Mammary epithelial cell (primary cell): ENCODE data around the gene LTA4H.

Source experiments
- EZH2 ChIP-seq: IDR thresholded peaks from 2 replicates; pipeline ENCODE4 v1.6.1; 2012; ENCODE audit warnings: low read length, inconsistent platforms, borderline replicate concordance
- TF ChIP-seq, protein P1 (sequence below), 2 donors: IDR thresholded peaks in 1 of 2; conservative IDR thresholded peaks in 1 of 2; 2 replicates each; pipeline ENCODE4 v1.5.1; 2011 to 2012; ENCODE audit warnings: inconsistent platforms in 2 of 2, low read length in 2 of 2, mild to moderate bottlenecking in 2 of 2, control low read depth in 1 of 2, low read depth in 1 of 2; ENCODE audit not compliant: insufficient read depth in 1 of 2; ENCODE audit errors: extremely low read depth in 1 of 2

DNA sequence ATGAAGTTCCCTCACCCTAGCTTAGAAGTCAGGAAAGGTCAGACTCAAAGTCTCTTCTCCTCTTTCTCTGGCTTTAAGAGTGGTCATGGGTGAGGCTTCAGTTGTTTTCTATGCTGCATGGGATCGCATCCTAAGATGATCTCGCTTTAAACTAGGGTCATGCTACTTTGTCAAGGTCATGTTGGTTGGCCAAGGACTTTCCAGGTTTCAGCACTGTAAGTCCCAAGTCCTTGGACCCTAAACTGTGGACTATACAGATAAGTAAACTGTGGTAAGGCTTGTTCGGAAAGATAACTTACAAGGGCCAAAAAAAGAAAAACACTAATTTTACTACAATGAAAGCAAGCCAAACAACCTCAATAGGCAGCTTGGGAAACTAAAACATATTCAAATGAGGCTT, 56.6 kb downstream of the LTA4H start:
- TF ChIP-seq, protein P1, sequence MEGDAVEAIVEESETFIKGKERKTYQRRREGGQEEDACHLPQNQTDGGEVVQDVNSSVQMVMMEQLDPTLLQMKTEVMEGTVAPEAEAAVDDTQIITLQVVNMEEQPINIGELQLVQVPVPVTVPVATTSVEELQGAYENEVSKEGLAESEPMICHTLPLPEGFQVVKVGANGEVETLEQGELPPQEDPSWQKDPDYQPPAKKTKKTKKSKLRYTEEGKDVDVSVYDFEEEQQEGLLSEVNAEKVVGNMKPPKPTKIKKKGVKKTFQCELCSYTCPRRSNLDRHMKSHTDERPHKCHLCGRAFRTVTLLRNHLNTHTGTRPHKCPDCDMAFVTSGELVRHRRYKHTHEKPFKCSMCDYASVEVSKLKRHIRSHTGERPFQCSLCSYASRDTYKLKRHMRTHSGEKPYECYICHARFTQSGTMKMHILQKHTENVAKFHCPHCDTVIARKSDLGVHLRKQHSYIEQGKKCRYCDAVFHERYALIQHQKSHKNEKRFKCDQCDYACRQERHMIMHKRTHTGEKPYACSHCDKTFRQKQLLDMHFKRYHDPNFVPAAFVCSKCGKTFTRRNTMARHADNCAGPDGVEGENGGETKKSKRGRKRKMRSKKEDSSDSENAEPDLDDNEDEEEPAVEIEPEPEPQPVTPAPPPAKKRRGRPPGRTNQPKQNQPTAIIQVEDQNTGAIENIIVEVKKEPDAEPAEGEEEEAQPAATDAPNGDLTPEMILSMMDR (conservative IDR thresholded peaks at IDR 0.05 in 1 of 2, IDR thresholded peaks at IDR 0.05 in 1 of 2; ENCODE audit: extremely low read depth in 1 of 2, insufficient read depth in 1 of 2, low read depth in 1 of 2, low read length in 2 of 2), result no peak
- no peak for TF ChIP-seq EZH2
